HG03469 (cell line): ENCODE results near the gene NKG7.

Source experiments
- ATAC-seq: cut with Tn5 transposase; IDR thresholded peaks from one replicate; pipeline ENCODE4 v1.9.1; 2021; ENCODE audit warnings: mild to moderate bottlenecking, moderate library complexity, moderate number of reproducible peaks; ENCODE audit not compliant: unreplicated experiment

The NKG7 gene

DNA sequence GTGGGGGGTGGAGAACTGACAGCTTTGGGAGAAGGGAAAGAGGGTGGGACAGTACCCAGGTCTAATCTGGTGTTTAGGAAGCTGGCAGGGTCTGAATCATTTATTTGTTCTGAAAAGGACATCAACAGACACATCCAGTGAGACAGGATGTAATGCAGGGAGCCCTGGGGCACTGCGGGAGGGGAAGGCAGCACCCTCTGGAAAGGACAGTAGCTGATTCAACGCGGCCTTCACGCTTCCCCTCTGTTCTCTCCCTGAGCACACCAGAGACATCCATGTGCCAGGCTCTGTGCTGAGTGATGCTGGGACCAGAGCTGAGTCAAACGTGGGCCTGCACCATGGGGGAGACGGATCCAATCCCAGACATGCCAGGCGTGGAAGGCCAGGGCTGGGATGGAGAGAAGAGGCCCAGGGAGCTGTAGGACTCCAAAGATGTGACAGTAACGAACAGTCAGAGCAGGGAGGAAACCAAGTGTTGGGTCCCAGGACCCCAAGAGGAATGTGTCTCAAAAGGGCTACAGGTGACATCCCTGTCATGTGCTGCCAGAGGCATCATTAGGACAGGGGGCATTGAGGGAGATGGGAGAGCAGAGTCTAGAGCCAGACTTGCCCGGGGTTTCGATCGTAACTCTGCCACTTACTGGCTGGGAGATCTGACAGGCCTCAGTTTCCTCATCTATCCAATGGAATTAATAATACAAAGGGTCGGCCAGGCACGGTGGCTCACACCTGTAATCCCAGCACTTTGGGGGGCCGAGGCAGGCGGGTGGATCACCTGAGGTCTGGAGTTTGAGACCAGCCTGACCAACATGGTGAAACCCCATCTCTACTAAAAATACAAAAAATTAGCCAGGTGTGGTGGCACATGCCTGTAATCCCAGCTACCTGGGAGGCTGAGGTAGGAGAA is 8.0 kb downstream of the NKG7 start:
- ATAC-seq: no peak

DNA sequence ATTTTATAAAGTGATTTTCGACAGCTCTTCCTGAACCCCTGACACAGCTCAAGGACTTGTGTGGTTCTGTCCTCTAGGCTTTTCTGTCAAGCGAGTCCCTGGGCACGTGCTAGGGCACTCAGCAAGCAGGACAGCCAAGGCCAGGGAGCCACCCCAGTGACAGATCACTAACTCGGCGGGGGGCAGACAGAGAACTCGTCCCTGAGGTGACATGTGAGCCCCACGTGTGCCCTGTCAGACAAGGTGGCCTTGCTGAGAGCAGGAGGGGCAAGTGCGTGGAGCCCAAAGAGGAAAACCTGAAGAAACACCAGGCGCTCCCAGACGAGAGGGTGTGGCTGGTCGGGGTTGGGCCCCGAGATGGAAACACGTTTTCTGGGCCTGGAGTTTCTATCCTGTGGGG is 11.2 kb downstream of the NKG7 start:
- ATAC-seq: no peak

DNA sequence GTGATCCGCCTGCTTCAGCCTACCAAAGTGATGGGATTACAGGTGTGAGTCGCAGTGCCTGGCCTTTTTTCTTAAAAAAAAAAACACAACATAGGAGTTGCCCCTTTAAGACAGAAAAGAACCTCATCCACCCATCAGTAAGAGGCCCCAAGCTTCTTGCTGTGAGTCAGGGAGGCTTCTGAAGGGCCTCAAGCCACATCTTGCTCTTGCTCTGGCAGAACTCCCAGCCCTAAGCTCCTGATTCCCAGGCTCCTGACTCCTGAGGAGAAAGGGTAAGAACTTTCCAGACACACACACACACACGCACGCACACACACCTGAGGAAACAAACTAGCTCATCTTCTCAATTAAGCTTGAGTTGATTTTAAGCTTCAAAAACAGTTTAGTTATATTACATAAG is 13.2 kb downstream of the NKG7 start:
- no peak for ATAC-seq

DNA sequence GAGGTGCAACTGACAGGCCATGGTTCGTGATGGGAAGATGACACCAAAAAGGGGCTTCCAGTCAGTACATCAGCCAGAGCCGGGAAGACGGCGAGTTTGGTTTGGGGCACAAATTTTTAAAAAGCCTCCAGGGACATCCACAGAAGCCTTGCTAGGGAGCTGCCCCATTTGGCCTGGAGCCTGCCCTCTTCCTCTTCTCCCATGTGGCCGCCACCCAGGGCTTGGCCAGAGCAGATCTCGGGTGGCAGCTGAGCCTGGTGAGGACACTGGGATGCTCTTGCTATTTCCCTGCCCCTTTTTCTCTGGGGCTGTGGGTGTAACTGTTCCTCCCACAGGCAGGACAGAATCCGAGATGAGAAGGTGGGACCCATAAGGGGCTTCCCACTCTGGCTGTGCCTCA is 14.5 kb downstream of the NKG7 start:
- ATAC-seq: no peak

DNA sequence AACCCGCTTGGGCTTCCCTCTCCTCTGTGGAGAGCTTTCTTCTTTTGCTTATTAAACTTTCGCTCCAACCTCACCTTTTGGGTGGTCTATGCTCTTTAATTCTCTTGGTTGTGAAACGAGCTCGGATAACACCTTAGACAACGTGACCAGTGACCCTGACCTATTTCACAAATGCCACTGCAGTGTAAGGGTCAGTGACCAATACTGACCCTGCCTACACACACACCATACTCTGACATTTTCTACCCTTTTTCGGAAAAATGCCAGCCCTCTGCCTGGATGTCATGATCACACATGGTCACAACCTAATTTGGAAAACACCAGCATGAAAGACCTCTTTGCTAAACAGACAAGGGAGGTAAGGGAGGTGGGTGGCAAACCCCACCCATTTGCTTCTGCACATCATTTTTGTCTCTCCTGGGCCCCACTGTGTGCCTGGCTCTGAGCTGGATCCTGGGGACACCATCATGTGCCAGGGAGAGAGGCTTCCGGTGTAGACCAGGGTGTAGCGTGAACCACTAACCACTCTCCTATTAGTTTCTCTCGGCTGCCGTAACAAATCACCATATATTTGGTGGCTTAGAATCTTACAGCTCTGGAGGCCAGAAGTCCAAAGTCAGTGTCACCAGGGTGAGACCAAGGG is 16.2 kb downstream of the NKG7 start:
- no peak for ATAC-seq

DNA sequence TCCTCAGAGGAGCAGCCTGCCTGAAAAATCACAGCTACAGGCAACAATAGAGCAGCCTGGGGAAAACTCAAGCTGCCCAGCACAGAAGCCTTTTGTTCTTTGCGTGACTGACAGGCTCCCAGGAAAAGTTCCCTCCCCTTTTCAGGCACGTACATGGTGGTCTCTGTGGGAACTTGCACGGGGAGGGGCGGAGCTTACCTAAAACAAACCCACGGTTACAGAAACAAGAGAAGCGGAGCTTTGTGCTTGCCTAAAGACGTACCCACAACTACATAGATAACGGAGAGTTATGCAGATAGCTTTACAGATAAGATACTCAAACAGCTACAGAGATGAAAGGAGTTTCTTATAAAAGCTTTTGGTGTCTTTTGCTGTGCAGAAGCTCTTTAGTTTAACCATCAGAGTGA is 17.7 kb downstream of the NKG7 start:
- no peak for ATAC-seq

DNA sequence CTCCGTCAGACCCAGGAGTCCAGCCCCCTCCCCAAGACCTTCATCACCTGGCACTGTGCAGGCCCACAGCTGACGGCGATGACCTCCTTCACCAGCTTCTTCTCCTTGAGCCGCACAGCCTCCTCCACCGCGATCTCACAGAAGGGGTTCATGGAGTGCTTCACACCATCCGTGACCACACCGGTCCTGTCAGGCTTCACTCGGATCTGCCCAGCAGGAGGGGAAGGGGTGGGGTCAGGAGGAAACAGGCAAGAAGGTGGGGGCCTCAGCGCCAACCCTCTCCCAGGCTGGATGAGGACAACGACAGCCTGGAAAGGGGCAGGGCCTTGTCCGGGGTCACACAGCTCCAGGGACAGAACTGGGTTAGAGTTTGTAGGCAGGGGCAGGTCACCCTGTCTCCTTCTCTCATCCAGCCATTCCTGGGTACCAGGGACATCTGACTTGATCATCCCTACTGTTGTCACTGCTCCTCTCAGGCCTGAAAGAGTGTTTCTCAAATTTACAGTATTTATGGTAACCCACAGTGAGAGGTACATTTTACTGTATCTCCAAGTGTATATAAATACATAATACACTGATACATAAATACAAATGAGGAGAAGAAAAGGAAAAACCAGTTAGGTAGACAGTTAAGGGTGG is 18.2 kb downstream of the NKG7 start:
- ATAC-seq: no peak

DNA sequence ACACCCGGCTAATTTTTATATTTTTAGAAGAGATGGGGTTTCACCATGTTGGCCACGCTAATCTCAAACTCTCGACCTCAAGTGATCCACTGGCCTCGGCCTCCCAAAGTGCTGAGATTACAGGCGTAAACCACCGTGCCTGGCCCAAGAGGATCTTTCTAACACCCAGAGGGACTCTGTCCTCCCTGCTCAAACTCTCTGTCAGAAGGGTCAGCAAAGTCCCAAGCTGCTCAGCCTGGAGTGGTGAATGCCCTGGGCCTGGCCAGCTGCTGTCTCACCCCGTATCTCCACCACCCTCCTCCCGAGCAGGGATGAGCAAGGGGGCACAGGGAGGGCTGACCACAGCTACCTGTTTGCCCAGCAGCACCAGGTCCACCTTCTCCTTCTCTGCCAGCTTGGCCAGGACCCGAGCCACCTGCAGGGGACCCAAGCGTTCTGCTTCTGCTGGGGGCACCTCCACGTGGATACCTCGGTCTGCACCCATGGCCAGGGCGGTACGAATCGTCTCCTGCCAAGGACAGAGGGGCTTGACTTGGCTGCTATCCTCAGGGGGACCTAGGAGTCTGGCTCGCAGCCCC is 19.6 kb downstream of the NKG7 start:
- no peak for ATAC-seq

DNA sequence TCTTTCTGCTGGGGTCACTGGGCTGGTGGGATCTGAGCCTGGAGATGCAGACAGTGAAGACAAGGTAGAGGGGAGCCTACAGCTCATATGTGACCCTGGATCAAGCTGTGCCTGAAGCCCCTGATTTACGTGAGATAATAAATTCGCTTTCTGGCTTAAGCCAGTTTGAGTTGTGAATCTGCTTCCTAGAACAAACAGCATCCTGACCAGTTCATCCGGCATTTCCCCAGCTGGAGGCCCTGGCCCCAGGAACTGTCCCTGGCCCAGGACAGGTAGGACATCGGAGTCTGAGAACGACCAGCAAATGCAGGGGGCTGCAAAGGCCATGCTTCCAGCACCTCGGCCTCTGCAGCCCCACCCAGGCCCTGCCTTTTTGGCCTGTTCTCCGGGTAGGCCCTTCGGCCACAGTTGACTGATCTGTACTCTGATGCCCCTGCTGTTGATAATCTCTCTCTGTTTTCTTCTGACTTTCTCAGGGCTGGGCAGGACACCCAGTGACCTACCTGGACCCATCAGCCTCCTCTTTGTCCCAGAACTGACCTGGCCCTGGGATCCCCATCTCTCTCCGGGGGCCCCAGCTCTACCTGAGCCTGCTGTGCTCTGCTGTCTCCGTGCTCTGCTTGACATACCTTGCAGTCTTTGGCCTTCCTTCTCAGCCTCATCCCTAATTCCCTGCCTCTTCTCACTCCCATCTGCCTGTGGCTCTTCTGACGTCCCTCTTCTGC is 21.0 kb downstream of the NKG7 start:
- ATAC-seq: no peak

DNA sequence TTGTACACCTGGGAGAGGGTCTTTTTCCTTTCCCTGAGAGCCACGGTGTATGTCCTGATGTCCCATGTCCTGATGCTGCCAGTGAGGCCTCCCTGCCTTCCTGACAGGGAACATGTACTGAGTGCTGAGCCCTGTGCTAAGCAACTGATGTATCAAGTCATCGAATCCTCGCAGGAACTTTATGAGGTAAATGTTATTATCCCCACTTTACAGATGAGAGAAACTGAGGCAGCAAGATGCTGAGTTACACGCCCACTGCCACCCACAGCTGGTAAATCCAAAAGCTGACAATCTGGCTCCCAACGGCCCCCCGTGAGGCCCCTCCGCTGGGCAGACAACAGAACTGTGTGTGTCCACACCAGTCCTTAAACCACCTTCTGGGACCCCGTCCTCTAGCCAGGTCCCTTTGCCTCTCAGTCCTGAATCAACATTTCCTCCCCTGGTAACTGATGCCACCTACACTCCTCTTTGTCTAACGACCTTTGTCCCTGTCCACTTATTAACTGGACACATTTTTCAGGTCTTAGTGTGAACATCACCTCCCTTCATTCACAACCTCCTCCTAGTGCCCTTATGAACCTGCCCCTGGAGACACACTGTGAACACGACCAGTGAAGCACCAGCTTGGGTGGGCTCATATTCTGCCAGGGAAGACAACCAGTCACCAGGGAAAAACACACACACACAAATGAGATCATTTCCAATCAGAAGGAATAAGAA is 25.1 kb downstream of the NKG7 start:
- ATAC-seq: no peak

DNA sequence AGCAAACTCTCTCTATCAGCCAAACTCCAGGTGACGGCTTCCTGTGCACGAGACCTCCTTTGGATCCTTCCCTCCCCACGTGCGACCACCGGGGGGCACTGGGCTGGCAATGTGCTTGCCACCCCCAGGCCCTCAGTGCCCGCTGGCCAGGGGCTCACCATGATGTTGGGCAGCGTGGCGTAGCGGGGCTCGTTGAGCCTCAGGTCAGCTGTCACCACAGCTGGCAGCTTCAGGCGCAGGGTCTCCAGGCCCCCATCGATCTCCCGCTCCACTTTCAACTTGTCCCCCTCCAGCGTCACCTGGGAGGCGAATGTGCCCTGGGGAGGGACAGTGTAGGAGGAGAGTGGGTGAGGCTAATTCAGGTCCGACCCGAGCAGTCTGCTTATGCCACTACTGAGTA is 25.7 kb downstream of the NKG7 start:
- no peak for ATAC-seq

DNA sequence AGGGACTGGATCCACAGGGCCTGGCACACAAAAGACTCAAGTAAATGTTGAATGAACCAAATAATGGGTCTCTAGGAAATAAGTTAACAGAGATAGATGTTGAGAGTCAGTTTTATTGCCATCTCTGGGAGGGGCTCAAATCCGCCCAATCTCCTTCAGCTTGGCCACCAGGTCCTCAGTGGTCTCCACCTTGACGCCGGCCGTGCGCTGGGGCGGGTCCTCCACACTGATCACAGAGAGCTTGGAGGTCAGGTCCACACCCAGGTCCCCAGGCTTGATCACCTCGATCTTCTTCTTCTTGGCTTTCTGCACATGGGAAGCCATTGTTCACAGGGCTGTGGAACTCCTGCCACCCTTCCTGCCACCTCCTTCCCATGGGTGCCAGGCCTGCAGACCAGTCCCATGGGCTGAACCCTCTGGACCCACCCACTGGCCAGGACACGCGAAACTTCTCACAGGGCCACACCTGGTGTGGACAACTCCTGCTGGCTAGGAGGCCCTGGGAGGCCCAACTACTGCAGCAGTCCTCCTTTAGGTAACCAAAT is 27.3 kb downstream of the NKG7 start:
- no peak for ATAC-seq

DNA sequence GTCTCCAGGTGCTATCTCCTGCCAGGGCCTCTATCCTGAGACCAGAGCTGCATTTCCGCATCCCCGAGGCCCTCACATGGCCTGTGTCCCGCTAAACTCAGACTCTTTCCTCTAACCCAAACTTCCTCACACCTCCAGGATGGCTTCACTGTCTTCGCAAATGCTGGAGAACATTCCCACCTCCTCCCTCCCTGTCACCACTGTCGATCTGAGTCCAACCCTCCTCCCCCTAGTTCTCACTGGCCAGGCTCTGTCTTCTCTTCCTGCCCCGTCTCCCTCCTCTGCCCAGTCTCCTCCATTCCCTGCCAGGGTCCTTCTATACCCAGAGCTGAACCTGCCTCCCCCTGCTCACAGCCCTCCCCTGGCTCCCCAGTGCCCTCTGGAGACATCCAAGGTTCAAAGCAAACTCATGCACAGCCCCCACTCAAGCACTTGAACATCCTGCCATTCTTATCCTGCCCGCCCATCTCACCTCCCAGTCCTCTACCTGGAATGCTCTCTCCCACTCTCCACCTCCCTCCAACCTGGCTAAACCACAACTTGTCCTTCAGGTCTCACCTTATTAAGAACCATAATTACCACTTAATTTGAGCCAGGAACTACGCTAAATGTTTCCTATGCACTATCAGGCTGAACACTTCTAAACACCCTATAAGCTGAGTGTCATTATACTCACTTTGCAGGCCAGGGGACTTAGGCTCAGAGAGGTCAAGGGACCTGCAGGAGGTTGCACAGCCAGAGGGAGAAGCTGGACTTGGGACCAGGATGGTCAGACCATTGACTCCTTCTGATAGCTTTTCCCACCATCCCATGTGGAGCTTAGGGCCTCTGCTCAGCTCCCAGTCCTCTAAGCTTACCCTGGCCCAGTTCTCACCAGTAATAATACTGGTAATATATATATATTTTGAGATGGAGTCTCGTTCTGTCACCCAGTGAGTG is 29.6 kb downstream of the NKG7 start:
- ATAC-seq: no peak

DNA sequence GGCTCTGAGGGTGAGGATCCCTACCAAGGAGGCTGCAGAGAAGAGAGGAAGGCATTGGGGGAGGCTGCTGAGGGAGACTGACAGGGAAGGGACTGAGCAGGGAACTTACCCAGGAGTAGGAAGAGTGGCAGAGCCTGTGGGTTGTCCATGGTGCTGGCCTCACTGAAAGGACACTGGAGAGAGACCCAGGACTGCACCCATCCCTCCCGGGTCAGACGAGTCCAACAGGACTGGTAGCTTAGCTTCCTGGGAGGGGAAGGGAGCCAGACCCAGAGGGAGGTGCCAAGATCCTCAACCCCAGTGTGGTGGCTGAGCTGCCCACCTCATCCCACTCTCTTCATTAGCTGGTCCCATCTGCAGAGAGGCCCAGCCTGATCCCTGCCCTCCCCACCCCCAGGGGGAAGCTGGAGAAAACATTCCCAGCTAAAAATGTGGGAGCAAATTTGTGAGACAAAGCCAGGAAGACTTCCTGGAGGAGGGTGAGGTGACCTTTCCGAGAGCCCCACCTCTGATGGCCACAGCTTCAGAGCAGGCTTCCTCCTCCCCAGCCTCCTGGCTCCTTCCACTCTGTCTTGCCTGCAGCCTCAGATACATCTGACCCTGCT is 30.4 kb downstream of the NKG7 start, which contains the start of gene VSIG10L:
Gene VSIG10L (minus strand): TSS at position 164 of the 605 bp plus-strand sequence. CDS start 15 bp downstream, at position 149.
- ATAC-seq: no peak

DNA sequence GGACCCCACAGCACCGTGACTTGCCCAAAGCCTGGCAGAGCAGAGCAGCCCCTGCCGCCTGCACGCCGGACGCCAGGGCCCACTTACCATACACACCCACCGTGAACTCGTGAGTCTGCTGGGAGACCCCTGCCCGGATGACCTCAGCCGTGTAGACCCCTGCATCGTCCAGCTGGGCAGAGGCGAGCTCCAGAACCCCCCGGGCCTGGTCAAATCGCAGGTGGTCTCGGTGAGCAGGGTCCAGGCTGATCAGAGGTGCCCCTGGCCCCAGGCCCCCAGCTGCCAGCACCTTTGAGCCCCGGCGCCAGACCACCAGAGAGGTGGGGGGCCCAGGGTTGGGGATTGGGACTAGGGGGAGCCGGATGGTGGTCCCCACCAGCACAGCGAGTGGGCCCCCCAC is 31.4 kb downstream of the NKG7 start:
- ATAC-seq: no peak

DNA sequence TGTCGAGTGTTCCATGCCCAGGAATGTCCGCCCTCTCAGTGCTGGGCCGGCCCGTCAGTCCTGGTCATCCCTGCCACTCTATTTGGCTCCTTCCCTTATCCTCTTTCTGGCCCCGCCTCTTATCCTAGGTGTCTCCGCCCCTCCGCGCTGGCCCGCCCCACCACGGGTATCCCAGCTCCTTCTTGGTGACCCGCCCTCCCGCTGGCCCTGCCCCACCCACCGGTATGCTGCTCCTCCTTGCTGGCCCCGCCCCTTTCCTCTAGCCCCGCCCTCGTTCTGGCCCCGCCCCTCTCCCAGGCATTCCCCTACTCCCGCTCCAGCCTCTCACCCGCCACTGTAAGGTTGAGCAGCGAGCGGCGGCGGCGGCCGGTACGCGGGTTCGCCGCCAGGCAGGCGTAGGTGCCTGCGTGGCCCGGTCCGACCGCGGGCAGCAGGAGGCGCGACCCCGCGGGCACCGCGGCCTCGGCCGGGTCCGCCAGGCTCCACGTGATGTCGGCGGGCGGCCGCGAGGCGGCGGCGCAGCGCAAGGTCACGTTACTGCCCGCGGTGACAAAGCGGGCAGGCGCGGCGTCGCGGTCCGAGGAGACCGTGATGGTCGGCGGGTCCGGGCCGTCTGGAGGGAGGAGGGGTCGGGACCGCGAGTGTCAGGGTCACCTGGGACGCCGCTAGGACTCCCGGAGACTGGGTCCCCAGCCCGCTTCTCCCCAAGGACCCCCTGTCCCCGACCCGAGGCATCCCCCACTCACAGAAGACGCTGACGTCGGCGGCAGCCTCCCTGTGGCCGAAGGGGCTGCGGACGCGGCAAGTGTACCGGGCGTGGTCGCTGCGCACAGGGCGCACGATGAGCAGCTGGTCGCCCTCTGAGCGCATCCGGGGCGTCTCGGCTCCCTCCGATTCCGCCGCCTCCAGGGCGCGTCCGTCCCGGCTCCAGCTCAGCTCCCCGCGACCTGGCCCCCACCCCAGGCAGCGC is 32.5 kb downstream of the NKG7 start:
- ATAC-seq: no peak

DNA sequence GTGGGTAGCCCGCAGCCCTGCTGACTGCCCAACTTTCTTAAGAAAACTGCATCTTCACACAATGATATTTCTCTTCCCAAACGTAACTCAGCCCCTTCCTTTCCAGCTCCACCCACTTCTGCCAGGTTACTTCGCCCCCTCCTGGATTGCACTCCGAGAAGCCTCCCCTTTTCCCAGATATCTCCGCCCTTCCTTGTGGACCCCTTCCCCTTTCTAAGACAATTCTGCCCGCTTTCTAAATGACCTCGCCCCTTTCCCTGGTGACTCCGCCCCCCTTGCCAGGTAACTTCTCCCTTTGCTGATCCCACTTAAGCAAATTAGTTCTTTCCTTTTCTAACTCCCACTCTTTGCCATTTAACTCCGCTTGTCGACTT is 33.2 kb downstream of the NKG7 start:
- no peak for ATAC-seq
